ENCODE measurements around the gene PRMT3. TPM values are rescaled to one million over a fixed set of nuclear protein-coding genes. Genes with fewer than 3 reads are reported as not detected.

PRMT3 gene
- polyA plus RNA-seq, 3 donors, result 4.5 to 8.4 (median 6.1) TPM

- H3K4me2 ChIP-seq (replicated peaks; ENCODE audit: extremely low read depth, low read length, poor library complexity, severe bottlenecking), result no peak overlapping the region
- no peaks in the 10 kb centered on the region for H3K79me2 ChIP-seq (ENCODE audit: insufficient read depth, low read length)
- H3K36me3 ChIP-seq (replicated peaks in 1 of 2; ENCODE audit: control insufficient read depth in 1 of 2, insufficient read depth in 2 of 2, low read length in 2 of 2), result no peaks in the 10 kb centered on the region
- no peak for DNase-seq
- no peak overlapping the region for H3K4me3 Mint-ChIP-seq
- WGBS (ENCODE audit: insufficient coverage), result 50% methylated on average over 2 of the region's 2 CpGs
- H3K27ac ChIP-seq (ENCODE audit: low read depth in 1 of 2, low read length in 2 of 2), result no peak overlapping the region
- no peak overlapping the region for H3K4me3 ChIP-seq (replicated peaks in 1 of 3; ENCODE audit: low read depth in 2 of 3, low read length in 3 of 3)
- intact Hi-C loops (cut with micrococcal nuclease), result no loop called here
- no peak overlapping the region for H2AFZ ChIP-seq (ENCODE audit: insufficient read depth, low read depth, low read length, poor library complexity, severe bottlenecking)
- H3K9ac ChIP-seq (ENCODE audit: insufficient read depth, low read length, poor library complexity, severe bottlenecking), result no peak overlapping the region
- no peak overlapping the region for H3K27ac Mint-ChIP-seq
- H3K9me3 Mint-ChIP-seq, result peaks cover 10 to 16% (median 11%) of the 10 kb centered on the region in 7 donors
- peaks cover 0 to 6% of the 10 kb centered on the region in 2 donors for H3K9me3 ChIP-seq (replicated peaks in 1 of 2; ENCODE audit: control insufficient read depth in 1 of 2, insufficient read depth in 1 of 2, low read length in 2 of 2)
- H3K27me3 Mint-ChIP-seq (ENCODE audit: low read depth in 3 of 3), result peaks cover 0 to 2% (median 0%) of the 10 kb centered on the region in 3 donors
- no peaks in the 10 kb centered on the region for H3K27me3 ChIP-seq (ENCODE audit: control insufficient read depth in 2 of 2, insufficient read depth in 2 of 2, low read length in 2 of 2)
- H3K36me3 Mint-ChIP-seq, result no peaks in the 10 kb centered on the region
- no peaks in the 10 kb centered on the region for H3K4me1 Mint-ChIP-seq
- TF ChIP-seq, protein P1, sequence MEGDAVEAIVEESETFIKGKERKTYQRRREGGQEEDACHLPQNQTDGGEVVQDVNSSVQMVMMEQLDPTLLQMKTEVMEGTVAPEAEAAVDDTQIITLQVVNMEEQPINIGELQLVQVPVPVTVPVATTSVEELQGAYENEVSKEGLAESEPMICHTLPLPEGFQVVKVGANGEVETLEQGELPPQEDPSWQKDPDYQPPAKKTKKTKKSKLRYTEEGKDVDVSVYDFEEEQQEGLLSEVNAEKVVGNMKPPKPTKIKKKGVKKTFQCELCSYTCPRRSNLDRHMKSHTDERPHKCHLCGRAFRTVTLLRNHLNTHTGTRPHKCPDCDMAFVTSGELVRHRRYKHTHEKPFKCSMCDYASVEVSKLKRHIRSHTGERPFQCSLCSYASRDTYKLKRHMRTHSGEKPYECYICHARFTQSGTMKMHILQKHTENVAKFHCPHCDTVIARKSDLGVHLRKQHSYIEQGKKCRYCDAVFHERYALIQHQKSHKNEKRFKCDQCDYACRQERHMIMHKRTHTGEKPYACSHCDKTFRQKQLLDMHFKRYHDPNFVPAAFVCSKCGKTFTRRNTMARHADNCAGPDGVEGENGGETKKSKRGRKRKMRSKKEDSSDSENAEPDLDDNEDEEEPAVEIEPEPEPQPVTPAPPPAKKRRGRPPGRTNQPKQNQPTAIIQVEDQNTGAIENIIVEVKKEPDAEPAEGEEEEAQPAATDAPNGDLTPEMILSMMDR (IDR thresholded peaks at IDR 0.05), result no peak
- H4K20me1 ChIP-seq (ENCODE audit: insufficient read depth, low read length), result no peaks in the 10 kb centered on the region
- no peaks in the 10 kb centered on the region for H3K4me1 ChIP-seq (ENCODE audit: control insufficient read depth in 1 of 2, insufficient read depth in 2 of 2, low read length in 2 of 2)
Measured at GRCh38 chr11:20535271-20535881, 147.9 kb downstream of the PRMT3 start.

GRCh38 chr11:20536365-20536764 is 148.8 kb downstream of the PRMT3 start:
- Histone ChIP-seq H3K4me2 (replicated peaks; ENCODE audit: extremely low read depth, low read length, poor library complexity, severe bottlenecking) (no peak overlapping the region), H3K4me3 (replicated peaks in 1 of 3; ENCODE audit: low read depth in 2 of 3, low read length in 3 of 3) (no peak overlapping the region), H3K27me3 (ENCODE audit: control insufficient read depth in 2 of 2, insufficient read depth in 2 of 2, low read length in 2 of 2) (no peaks in the 10 kb centered on the region), H3K79me2 (ENCODE audit: insufficient read depth, low read length) (no peaks in the 10 kb centered on the region), H3K4me1 (ENCODE audit: control insufficient read depth in 1 of 2, insufficient read depth in 2 of 2, low read length in 2 of 2) (no peaks in the 10 kb centered on the region), H3K9me3 (replicated peaks in 1 of 2; ENCODE audit: control insufficient read depth in 1 of 2, insufficient read depth in 1 of 2, low read length in 2 of 2) (peaks cover 0 to 6% of the 10 kb centered on the region in 2 donors), H4K20me1 (ENCODE audit: insufficient read depth, low read length) (no peaks in the 10 kb centered on the region), H3K36me3 (replicated peaks in 1 of 2; ENCODE audit: control insufficient read depth in 1 of 2, insufficient read depth in 2 of 2, low read length in 2 of 2) (no peaks in the 10 kb centered on the region), H3K27ac (ENCODE audit: low read depth in 1 of 2, low read length in 2 of 2) (no peak overlapping the region), H3K9ac (ENCODE audit: insufficient read depth, low read length, poor library complexity, severe bottlenecking) (no peak overlapping the region), H2AFZ (ENCODE audit: insufficient read depth, low read depth, low read length, poor library complexity, severe bottlenecking) (no peak overlapping the region)
- WGBS (ENCODE audit: insufficient coverage), result no CpG with 5 or more reads among the region's 3 CpGs
- intact Hi-C loops (cut with micrococcal nuclease), result no loop called here
- H3K4me1 Mint-ChIP-seq, result no peaks in the 10 kb centered on the region
- TF ChIP-seq, protein P1 (IDR thresholded peaks at IDR 0.05), result no peak
- H3K27me3 Mint-ChIP-seq (ENCODE audit: low read depth in 3 of 3), result peaks cover 0 to 2% (median 0%) of the 10 kb centered on the region in 3 donors
- H3K4me3 Mint-ChIP-seq, result no peak overlapping the region
- H3K27ac Mint-ChIP-seq, result no peak overlapping the region
- H3K36me3 Mint-ChIP-seq, result no peaks in the 10 kb centered on the region
- no peak for DNase-seq
- H3K9me3 Mint-ChIP-seq, result peaks cover 10 to 16% (median 11%) of the 10 kb centered on the region in 7 donors
